AG10803 (cell line): ENCODE data around the gene HOXD10.

Experiments used
- DNase-seq: peaks from one replicate; pipeline ENCODE4 v3.0.0; 2010; ENCODE audit warnings: low read depth
- H3K4me3 ChIP-seq: 2 replicates; pipeline ENCODE4 v1.5.1; 2011; ENCODE audit warnings: mild to moderate bottlenecking, low read length, control low read depth
- TF ChIP-seq, protein P1 (sequence below): conservative IDR thresholded peaks from 2 replicates; pipeline ENCODE4 v1.5.1; 2011; ENCODE audit warnings: mild to moderate bottlenecking, low read length, control low read depth, inconsistent platforms

HOXD10 gene

GRCh38 chr2:176137906-176138305, 21.3 kb downstream of the HOXD10 start:
- TF ChIP-seq, protein P1, sequence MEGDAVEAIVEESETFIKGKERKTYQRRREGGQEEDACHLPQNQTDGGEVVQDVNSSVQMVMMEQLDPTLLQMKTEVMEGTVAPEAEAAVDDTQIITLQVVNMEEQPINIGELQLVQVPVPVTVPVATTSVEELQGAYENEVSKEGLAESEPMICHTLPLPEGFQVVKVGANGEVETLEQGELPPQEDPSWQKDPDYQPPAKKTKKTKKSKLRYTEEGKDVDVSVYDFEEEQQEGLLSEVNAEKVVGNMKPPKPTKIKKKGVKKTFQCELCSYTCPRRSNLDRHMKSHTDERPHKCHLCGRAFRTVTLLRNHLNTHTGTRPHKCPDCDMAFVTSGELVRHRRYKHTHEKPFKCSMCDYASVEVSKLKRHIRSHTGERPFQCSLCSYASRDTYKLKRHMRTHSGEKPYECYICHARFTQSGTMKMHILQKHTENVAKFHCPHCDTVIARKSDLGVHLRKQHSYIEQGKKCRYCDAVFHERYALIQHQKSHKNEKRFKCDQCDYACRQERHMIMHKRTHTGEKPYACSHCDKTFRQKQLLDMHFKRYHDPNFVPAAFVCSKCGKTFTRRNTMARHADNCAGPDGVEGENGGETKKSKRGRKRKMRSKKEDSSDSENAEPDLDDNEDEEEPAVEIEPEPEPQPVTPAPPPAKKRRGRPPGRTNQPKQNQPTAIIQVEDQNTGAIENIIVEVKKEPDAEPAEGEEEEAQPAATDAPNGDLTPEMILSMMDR = no peak
- DNase-seq = peak; percentile 58
- H3K4me3 ChIP-seq = peak overlapping the region; percentile 80

GRCh38 chr2:176138526-176138922, 21.9 kb downstream of the HOXD10 start:
- TF ChIP-seq, protein P1 = no peak
- peak; percentile 36 for DNase-seq
- H3K4me3 ChIP-seq = peak overlapping the region; percentile 80

GRCh38 chr2:176138923-176139660, 22.5 kb downstream of the HOXD10 start:
- peak overlapping the region; percentile 80 for H3K4me3 ChIP-seq
- DNase-seq = peak; percentile 63
- TF ChIP-seq, protein P1 = no peak

- DNase-seq = peak; percentile 71
- H3K4me3 ChIP-seq = peak overlapping the region; percentile 80
- TF ChIP-seq, protein P1 = no peak
Observed at GRCh38 chr2:176139661-176140512, 23.3 kb downstream of the HOXD10 start.

DNA sequence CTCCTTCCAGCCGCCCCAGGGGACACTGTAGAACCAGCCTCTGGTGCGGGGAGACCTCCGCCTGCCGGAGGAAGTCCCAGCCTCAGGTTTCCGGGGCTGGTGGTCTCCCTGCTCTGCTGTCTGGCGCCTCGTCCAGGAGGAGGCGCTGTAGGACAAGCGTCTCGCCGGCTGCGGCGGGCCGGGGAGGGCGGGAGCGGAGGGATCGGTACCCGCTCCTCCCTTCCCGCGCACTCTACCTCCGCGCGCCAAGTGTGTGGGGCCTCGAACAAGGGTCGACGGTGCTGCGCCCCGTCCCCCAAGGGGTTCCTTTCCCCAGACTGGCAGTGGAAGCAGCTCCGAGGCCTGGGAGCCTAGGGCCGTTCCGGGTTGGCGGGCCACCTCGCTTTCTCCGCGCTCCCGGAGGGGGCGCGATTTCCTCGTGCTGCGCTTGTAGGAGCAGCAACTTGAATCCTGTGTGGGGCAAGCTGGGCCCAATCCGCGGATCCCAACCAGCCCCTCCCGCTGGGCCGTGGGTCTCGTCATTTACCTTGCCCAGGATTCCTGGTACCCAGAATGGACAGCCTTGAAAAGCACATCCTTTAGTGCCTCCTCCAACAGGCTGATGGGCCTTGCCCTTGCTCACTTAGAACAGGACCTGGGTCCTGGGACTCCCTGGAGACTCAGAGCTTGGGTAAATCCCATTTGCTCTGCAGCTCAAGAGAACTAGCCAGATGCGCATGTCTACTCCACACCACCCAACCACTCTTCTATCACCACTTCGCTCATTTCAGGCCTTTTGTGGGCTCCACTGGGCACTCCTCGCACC, 24.1 kb downstream of the HOXD10 start:
- H3K4me3 ChIP-seq = peak overlapping the region; percentile 80
- TF ChIP-seq, protein P1 = peak; percentile 72
- DNase-seq = peak; percentile 73

GRCh38 chr2:176142281-176142680, 25.7 kb downstream of the HOXD10 start:
- no peak for DNase-seq
- TF ChIP-seq, protein P1 = no peak
- H3K4me3 ChIP-seq = no peak overlapping the region
